NCI-H2196 treated with DMSO at 0.1 percent for 48 hours (cell line): Measurements from ENCODE around the gene H19.

Source experiments
- DNase-seq: peaks from one replicate; lab custom pipeline; 2025; ENCODE audit not compliant: unreplicated experiment; lab: John Stamatoyannopoulos, UW

Gene H19

DNA sequence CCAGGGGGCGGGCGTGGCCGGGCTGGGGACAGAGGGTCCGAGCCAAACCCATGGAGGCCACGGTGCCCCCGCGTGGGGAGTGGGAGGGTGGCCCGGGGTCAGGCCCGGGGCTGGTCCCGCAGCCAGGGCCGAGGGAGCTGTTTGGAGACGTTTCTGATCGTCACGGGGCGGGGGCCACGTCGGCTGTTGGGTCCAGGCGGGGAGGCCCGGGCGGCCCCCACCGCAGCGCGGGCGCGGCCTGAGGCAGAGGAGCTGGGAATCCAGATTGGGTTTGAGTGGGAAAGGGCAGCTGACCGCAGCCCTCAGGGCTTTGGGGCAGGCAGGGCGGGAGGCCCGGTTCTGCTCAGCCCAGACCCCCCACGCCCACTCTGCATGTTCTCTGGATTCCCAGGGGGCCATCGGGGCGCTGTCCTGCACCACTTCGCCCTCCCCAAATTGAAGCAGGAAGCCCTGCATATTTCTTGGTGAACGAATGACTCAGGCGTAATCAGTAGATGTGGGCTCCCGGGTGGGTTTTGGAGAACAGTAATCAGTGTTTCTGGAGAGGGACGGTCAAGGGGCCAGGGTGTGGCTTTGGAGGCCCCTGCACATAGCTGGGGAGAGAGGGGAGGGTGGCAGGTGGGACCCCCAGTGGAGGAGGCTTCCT, 49.9 kb downstream of the H19 start:
- DNase-seq: no peak

DNA sequence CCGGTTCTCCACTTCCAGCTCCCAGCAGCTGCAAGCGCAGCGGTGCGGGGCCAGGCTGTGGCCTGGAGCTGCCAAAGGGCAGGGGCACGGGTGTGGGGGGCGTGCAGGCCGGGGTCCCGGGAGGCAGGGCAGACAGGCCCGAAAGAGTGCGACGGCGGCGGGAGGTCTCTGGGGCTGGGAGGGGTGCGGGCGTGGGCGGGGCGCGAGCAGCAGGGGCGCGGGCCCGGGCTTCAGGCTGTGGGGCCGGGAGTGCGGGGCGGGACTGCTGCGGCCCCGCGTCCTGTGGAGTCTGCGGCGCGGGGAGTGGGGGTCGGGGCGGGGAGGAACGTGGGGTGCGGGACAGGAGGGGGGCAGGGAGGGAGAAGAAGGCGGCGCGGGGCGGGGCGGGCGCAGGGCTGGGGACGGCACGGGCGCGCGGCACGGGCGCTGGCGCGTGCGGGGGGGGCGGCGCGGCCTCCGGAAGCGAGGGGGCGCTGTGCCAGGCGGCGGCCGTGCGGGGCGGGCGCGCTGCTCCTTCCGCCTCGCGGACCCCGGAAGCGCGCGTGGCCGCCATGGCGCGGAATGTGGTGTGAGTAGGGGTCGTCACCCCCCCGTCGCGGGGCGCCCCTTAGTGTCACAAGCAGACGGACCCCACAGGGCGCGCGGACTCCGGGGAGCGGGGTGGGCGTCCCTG, 50.7 kb downstream of the H19 start, which contains the start of gene MRPL23:
TSS of gene MRPL23 (plus strand) at position 521 of the 673 bp plus-strand sequence. CDS start at position 552, 31 bp downstream.
- DNase-seq: no peak
